ENCODE results near the gene SNX25. TPM values are rescaled to one million over a fixed set of nuclear protein-coding genes. Genes with fewer than 3 reads are reported as not detected.

Gene SNX25
- polyA plus RNA-seq, 1 of the 3 experiments (the other 2 are of a cell fraction) = 8.5 TPM

DNA sequence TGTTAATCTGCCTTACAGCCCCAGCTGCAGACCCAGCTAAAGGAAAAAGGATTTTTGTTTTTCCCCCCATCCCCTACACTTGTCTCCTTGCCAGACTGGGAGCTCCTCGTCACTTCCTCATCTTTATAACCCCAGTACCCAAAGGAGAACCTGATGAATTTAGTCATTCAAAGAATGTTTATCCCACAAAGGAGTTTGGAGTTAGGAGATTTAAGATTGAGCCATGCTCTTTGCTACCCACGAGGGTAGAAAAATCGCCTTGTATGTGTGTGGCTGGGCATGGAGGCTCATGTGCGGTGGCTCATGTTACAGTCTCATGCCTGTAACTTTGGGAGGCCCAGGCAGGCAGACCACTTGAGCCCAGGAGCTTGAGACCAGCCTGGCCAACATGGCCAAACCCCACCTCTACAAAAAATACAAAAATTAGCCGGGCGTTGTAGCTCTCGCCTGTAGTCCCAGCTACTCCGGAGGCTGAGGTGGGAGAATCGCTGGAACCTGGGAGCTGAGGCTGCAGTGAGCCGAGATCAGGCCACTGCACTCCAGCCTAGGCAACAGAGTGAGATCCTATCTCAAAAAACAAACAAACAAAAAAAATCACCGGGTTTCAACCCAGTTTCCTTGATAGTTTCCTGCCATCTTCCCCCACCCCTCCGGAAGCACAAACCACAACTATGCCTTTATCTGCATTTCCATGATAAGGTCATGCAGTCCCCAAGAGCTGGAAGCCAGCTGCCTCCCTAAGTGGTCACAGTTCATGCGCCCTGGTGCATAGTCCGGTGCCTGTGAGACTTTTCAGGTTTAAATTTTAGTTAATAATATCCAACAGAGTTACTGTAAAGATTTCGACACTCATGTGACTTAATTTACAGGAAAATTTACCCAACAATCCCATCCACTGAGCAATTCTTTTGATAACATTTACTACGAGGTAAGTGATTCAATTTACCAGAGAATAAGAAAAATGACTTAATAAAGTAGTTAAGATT is 7.1 kb upstream of the SNX25 start:
- H3K27ac ChIP-seq (ENCODE audit: low read depth in 2 of 2, low read length in 1 of 2) = peak overlapping the region; percentile 80 to 84
- peak; percentile 76 for DNase-seq
- no peak overlapping the region for H2AFZ ChIP-seq (ENCODE audit: low read depth)
- H3K9me3 ChIP-seq = no peaks in the 10 kb centered on the region
- H3K4me3 ChIP-seq (ENCODE audit: low read depth in 2 of 2, low read length in 1 of 2) = peak overlapping the region; percentile 61 to 72
- peaks cover 19% of the 10 kb centered on the region for H3F3A ChIP-seq (replicated peaks; ENCODE audit: insufficient read depth)
- TF ChIP-seq TCF12 (IDR thresholded peaks at IDR 0.05) = peak; percentile 31; the same call in 1 of the 2 replicates
- TF ChIP-seq GATA2 (CRISPR knock-in tag; IDR thresholded peaks at IDR 0.05) = peak; percentile 57
- TF ChIP-seq EZH2phosphoT487 (IDR thresholded peaks at IDR 0.05; ENCODE audit: borderline replicate concordance, low read depth) = no peak
- peak; percentile 41; the same call in 1 of the 2 replicates for TF ChIP-seq RCOR1 (IDR thresholded peaks at IDR 0.05; ENCODE audit: low read length)
- ChIA-PET POLR2A (interaction anchor here (1.6 kb wide), 1 partner anchor 193 kb away, joined by 4 read pairs; the partner anchor contains the start of gene LRP2BP), CTCF (interaction anchor here (1.1 to 3.8 kb wide), 3 partner anchors 19 to 835 kb away, joined by 3 to 17 read pairs (median 3); no protein-coding TSS in a partner anchor)
- peaks cover 11 to 15% of the 10 kb centered on the region in 2 experiments; a peak in 3 of 4 replicates for H3K4me1 ChIP-seq (ENCODE audit: control insufficient read depth in 1 of 2, insufficient read depth in 2 of 2, low read depth in 1 of 2, low read length in 1 of 2)
- no peaks in the 10 kb centered on the region for H3K27me3 ChIP-seq (ENCODE audit: insufficient read depth)
- 56% methylated on average over 16 of the region's 16 CpGs for WGBS (ENCODE audit: low lambda C conversion rate)
- peaks cover 0 to 9% of the 10 kb centered on the region in 2 experiments for H3K36me3 ChIP-seq (replicated peaks in 1 of 2; ENCODE audit: control insufficient read depth in 1 of 2, insufficient read depth in 2 of 2, low read length in 1 of 2)
- H3K79me2 ChIP-seq (ENCODE audit: insufficient read depth) = peaks cover 78% of the 10 kb centered on the region
- peak overlapping the region; percentile 93; the same call in 1 of the 2 replicates for H3K9ac ChIP-seq
- peak overlapping the region; percentile 93 for H3K4me2 ChIP-seq
- H3K9me2 ChIP-seq = no peaks in the 10 kb centered on the region
- H4K20me1 ChIP-seq (ENCODE audit: insufficient read depth) = no peaks in the 10 kb centered on the region

GRCh38 chr4:185202984-185203485 is 6.4 kb upstream of the SNX25 start:
- CTCF ChIA-PET = interaction anchor here (3.8 kb wide), 1 partner anchor 20 kb away, joined by 17 read pairs; no protein-coding TSS in a partner anchor
- peak overlapping the region; percentile 93 for H3K4me2 ChIP-seq

More at GRCh38 chr4:185202984-185203485, 6.4 kb upstream of the SNX25 start:
- TF ChIP-seq GATA2 (CRISPR knock-in tag; IDR thresholded peaks at IDR 0.05) (no peak), USF2 (IDR thresholded peaks at IDR 0.05; ENCODE audit: borderline replicate concordance, low read depth, low read length) (no peak), SMC3 (IDR thresholded peaks at IDR 0.05; ENCODE audit: low read depth, low read length) (no peak), MAX (IDR thresholded peaks at IDR 0.05; ENCODE audit: low read depth) (no peak), MXI1 (IDR thresholded peaks at IDR 0.05; ENCODE audit: low read depth, low read length) (no peak), NRF1 (IDR thresholded peaks at IDR 0.05; ENCODE audit: low read depth, low read length) (no peak), USF1 (IDR thresholded peaks at IDR 0.05; ENCODE audit: borderline replicate concordance, low read depth) (no peak), REST (IDR thresholded peaks at IDR 0.05; ENCODE audit: low read depth, low read length) (no peak), CHD2 (IDR thresholded peaks at IDR 0.05; ENCODE audit: low read length, partially characterized antibody) (no peak)
- TF ChIP-seq, protein P1, sequence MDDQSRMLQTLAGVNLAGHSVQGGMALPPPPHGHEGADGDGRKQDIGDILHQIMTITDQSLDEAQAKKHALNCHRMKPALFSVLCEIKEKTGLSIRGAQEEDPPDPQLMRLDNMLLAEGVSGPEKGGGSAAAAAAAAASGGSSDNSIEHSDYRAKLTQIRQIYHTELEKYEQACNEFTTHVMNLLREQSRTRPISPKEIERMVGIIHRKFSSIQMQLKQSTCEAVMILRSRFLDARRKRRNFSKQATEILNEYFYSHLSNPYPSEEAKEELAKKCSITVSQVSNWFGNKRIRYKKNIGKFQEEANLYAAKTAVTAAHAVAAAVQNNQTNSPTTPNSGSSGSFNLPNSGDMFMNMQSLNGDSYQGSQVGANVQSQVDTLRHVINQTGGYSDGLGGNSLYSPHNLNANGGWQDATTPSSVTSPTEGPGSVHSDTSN (IDR thresholded peaks at IDR 0.05) = no peak
- peaks cover 18% of the 10 kb centered on the region for H3F3A ChIP-seq (replicated peaks; ENCODE audit: insufficient read depth)
- H3K9me2 ChIP-seq = no peaks in the 10 kb centered on the region
- peak overlapping the region; percentile 61 to 72 for H3K4me3 ChIP-seq (ENCODE audit: low read depth in 2 of 2, low read length in 1 of 2)
- H3K9ac ChIP-seq = peak overlapping the region; percentile 93
- POLR2A ChIA-PET = interaction anchor here (1.6 kb wide), 1 partner anchor 192 kb away, joined by 4 read pairs; the partner anchor contains the start of gene LRP2BP
- peaks cover 70% of the 10 kb centered on the region for H3K79me2 ChIP-seq (ENCODE audit: insufficient read depth)
- 55% methylated on average over 8 of the region's 8 CpGs for WGBS (ENCODE audit: low lambda C conversion rate)
- H3K4me1 ChIP-seq (ENCODE audit: control insufficient read depth in 1 of 2, insufficient read depth in 2 of 2, low read depth in 1 of 2, low read length in 1 of 2) = peaks cover 11 to 15% of the 10 kb centered on the region in 2 experiments; a peak in 3 of 4 replicates
- DNase-seq = no peak
- peak overlapping the region; percentile 71 for H2AFZ ChIP-seq (ENCODE audit: low read depth)
- no peaks in the 10 kb centered on the region for H3K9me3 ChIP-seq
- H3K27ac ChIP-seq (ENCODE audit: low read depth in 2 of 2, low read length in 1 of 2) = peak overlapping the region; percentile 80 to 84
- H4K20me1 ChIP-seq (ENCODE audit: insufficient read depth) = no peaks in the 10 kb centered on the region
- H3K27me3 ChIP-seq (ENCODE audit: insufficient read depth) = no peaks in the 10 kb centered on the region
- peaks cover 0 to 9% of the 10 kb centered on the region in 2 experiments for H3K36me3 ChIP-seq (replicated peaks in 1 of 2; ENCODE audit: control insufficient read depth in 1 of 2, insufficient read depth in 2 of 2, low read length in 1 of 2)
